CD14-positive monocyte (primary cell): Measurements from ENCODE around the gene ZDHHC14. TPM values are rescaled to one million over a fixed set of nuclear protein-coding genes. Genes with fewer than 3 reads are reported as not detected.

Experiments
- DNase-seq, 3 donors: peaks; one replicate each; pipeline ENCODE4 v3.0.0-alpha.2; 2011 to 2022
- H2AFZ ChIP-seq: 2 replicates; pipeline ENCODE4 v1.6.0; 2012; ENCODE audit warnings: mild to moderate bottlenecking, low read depth, low read length, inconsistent platforms; ENCODE audit not compliant: insufficient read depth, poor library complexity, severe bottlenecking
- H3K27ac ChIP-seq, 2 donors: 1 replicate in 1 of 2; 2 replicates in 1 of 2; pipeline ENCODE4 v1.5.1; 2012 to 2013; ENCODE audit warnings: low read length in 2 of 2, control low read depth in 1 of 2, inconsistent platforms in 1 of 2, low read depth in 1 of 2, mild to moderate bottlenecking in 1 of 2
- H3K27me3 ChIP-seq, 2 donors: one replicate each; pipeline versions ENCODE4 v1.6.0 to v1.6.1; 2011 to 2013; ENCODE audit warnings: low read length in 2 of 2; ENCODE audit not compliant: control insufficient read depth in 2 of 2, insufficient read depth in 2 of 2
- H3K36me3 ChIP-seq, 2 donors: replicated peaks in 1 of 2; 1 replicate in 1 of 2; 2 replicates in 1 of 2; pipeline versions ENCODE4 v1.5.1 to v1.6.1; 2012 to 2013; ENCODE audit warnings: low read length in 2 of 2, control low read depth in 1 of 2, inconsistent platforms in 1 of 2, mild to moderate bottlenecking in 1 of 2; ENCODE audit not compliant: insufficient read depth in 2 of 2, control insufficient read depth in 1 of 2
- H3K4me1 ChIP-seq, 2 donors: 1 replicate in 1 of 2; 2 replicates in 1 of 2; pipeline versions ENCODE4 v1.5.1 to v1.6.1; 2012 to 2013; ENCODE audit warnings: low read length in 2 of 2, control low read depth in 1 of 2, inconsistent platforms in 1 of 2, mild to moderate bottlenecking in 1 of 2, moderate library complexity in 1 of 2; ENCODE audit not compliant: insufficient read depth in 2 of 2, control insufficient read depth in 1 of 2
- H3K4me2 ChIP-seq: replicated peaks from 2 replicates; pipeline ENCODE3; 2012; ENCODE audit warnings: low read length, moderate library complexity, mild to moderate bottlenecking; ENCODE audit not compliant: poor library complexity, severe bottlenecking; ENCODE audit errors: extremely low read depth
- H3K4me3 ChIP-seq, 3 experiments: fragments of 200-600 bp in 1 of 3; sonication (generic) in 1 of 3; replicated peaks in 1 of 3; 1 replicate in 2 of 3; 2 replicates in 1 of 3; pipeline ENCODE4 v1.5.1; 2011 to 2013; ENCODE audit warnings: low read length in 3 of 3, mild to moderate bottlenecking in 3 of 3, control low read depth in 2 of 3, low read depth in 2 of 3, inconsistent platforms in 1 of 3, moderate library complexity in 1 of 3
- H3K79me2 ChIP-seq: 2 replicates; pipeline ENCODE4 v1.6.0; 2012; ENCODE audit warnings: mild to moderate bottlenecking, control low read depth, inconsistent platforms, low read length, moderate library complexity; ENCODE audit not compliant: insufficient read depth
- H3K9ac ChIP-seq: 2 replicates; pipeline ENCODE4 v1.6.0; 2017; ENCODE audit warnings: low read length, mild to moderate bottlenecking; ENCODE audit not compliant: insufficient read depth, poor library complexity, severe bottlenecking
- H3K9me3 ChIP-seq, 2 donors: replicated peaks in 1 of 2; 1 replicate in 1 of 2; 2 replicates in 1 of 2; pipeline versions ENCODE4 v1.5.1 to v1.6.1; 2012 to 2013; ENCODE audit warnings: low read length in 2 of 2, control low read depth in 1 of 2; ENCODE audit not compliant: control insufficient read depth in 1 of 2, insufficient read depth in 1 of 2
- H4K20me1 ChIP-seq: 2 replicates; pipeline ENCODE4 v1.6.0; 2012; ENCODE audit warnings: mild to moderate bottlenecking, low read length, control low read depth, moderate library complexity; ENCODE audit not compliant: insufficient read depth
- H3K27ac Mint-ChIP-seq, 7 donors: one replicate each; pipeline ENCODE4 v1.8.0; 2020; ENCODE audit warnings: mild to moderate bottlenecking in 7 of 7, mixed read lengths in 7 of 7, moderate library complexity in 6 of 7, inconsistent platforms in 2 of 7
- H3K27me3 Mint-ChIP-seq, 3 donors: one replicate each; pipeline ENCODE4 v1.8.0; 2021 to 2022; ENCODE audit warnings: low read depth in 3 of 3, mild to moderate bottlenecking in 3 of 3, mixed read lengths in 3 of 3, moderate library complexity in 3 of 3, inconsistent platforms in 1 of 3
- H3K36me3 Mint-ChIP-seq, 2 donors: one replicate each; pipeline ENCODE4 v1.8.0; 2020; ENCODE audit warnings: mixed read lengths in 2 of 2, inconsistent platforms in 1 of 2, mild to moderate bottlenecking in 1 of 2
- H3K4me1 Mint-ChIP-seq: one replicate; pipeline ENCODE4 v1.8.0; 2020; ENCODE audit warnings: mild to moderate bottlenecking, mixed read lengths
- H3K4me3 Mint-ChIP-seq, 2 donors: one replicate each; pipeline ENCODE4 v1.8.0; 2020; ENCODE audit warnings: mild to moderate bottlenecking in 2 of 2, mixed read lengths in 2 of 2, moderate library complexity in 1 of 2
- H3K9me3 Mint-ChIP-seq, 7 donors: one replicate each; pipeline ENCODE4 v1.8.0; 2020 to 2022; ENCODE audit warnings: mixed read lengths in 7 of 7, mild to moderate bottlenecking in 6 of 7, moderate library complexity in 6 of 7, inconsistent platforms in 2 of 7
- WGBS: methylation state at CpG from one replicate; pipeline ENCODE4 v1.1.5; 2013; ENCODE audit warnings: missing lambda C conversion rate; ENCODE audit not compliant: insufficient coverage; 5-methylcytosine and 5-hydroxymethylcytosine counted together
- intact Hi-C, 2 donors: fragments of 100-400 bp; cut with micrococcal nuclease; formaldehyde crosslinking; loops; one replicate each; pipeline versions ENCODE4 v1.15.0 to v1.15.1; 2023
- polyA plus RNA-seq, 3 donors: library from polyadenylated mRNA; depleted of rRNA in 1 of 3; unstranded in 2 of 3; stranded (reverse) in 1 of 3; fragments of 300-500 nt in 2 of 3; fragments of >200 nt in 1 of 3; fragmentation: Illumina TruSeq in 2 of 3; gene quantifications; 1 replicate in 2 of 3; 2 replicates in 1 of 3; pipeline ENCODE4 v1.2.3, GENCODE V29; 2012 to 2021
- TF ChIP-seq, protein P1 (sequence below): fragments of 200-600 bp; IDR thresholded peaks from one replicate; pipeline ENCODE4 v1.8.0; 2022; ENCODE audit warnings: antibody characterized with exemption, mild to moderate bottlenecking

Gene ZDHHC14
- polyA plus RNA-seq, 3 donors = 0.30 to 1.7 (median 0.93) TPM

DNA sequence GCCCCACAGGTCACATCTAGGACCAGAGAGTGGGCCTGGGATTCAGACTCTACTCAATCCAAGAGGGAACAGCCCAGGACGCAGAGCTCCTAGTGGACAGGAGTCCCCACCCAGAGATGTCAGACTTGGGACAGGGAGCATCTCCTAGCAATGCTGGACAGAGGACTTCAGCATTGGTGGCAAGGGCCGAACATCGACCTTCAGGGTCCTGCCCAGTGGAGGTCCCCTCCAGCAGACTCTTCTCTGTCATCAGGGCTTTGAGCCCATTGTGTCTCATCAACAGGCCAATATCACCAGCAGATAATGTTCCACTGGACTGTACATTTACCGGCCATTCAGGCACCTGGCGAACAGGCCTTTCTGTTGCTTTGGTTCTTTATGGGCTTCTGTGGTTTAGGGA is 282.3 kb downstream of the ZDHHC14 start:
- no peak for DNase-seq
- Histone ChIP-seq H3K36me3 (no peaks in the 10 kb centered on the region), H3K4me3 (no peak overlapping the region), H2AFZ (no peak overlapping the region), H3K4me2 (no peak overlapping the region), H3K9me3 (no peaks in the 10 kb centered on the region), H3K27ac (no peak overlapping the region), H3K9ac (no peak overlapping the region), H4K20me1 (no peaks in the 10 kb centered on the region), H3K4me1 (peaks cover 10% of the 10 kb centered on the region in 2 donors), H3K27me3 (no peaks in the 10 kb centered on the region), H3K79me2 (no peaks in the 10 kb centered on the region)
- Mint-ChIP-seq H3K9me3 (peaks cover 0 to 2% (median 0%) of the 10 kb centered on the region in 7 donors), H3K4me3 (no peak overlapping the region), H3K36me3 (no peaks in the 10 kb centered on the region), H3K27ac (no peak overlapping the region), H3K27me3 (peaks cover 0 to 3% (median 0%) of the 10 kb centered on the region in 3 donors), H3K4me1 (peaks cover 9% of the 10 kb centered on the region)
- TF ChIP-seq, protein P1, sequence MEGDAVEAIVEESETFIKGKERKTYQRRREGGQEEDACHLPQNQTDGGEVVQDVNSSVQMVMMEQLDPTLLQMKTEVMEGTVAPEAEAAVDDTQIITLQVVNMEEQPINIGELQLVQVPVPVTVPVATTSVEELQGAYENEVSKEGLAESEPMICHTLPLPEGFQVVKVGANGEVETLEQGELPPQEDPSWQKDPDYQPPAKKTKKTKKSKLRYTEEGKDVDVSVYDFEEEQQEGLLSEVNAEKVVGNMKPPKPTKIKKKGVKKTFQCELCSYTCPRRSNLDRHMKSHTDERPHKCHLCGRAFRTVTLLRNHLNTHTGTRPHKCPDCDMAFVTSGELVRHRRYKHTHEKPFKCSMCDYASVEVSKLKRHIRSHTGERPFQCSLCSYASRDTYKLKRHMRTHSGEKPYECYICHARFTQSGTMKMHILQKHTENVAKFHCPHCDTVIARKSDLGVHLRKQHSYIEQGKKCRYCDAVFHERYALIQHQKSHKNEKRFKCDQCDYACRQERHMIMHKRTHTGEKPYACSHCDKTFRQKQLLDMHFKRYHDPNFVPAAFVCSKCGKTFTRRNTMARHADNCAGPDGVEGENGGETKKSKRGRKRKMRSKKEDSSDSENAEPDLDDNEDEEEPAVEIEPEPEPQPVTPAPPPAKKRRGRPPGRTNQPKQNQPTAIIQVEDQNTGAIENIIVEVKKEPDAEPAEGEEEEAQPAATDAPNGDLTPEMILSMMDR = no peak
- whole genome bisulfite sequencing = 96% methylated on average over 5 of the region's 5 CpGs
- intact Hi-C loops = no loop called here

GRCh38 chr6:157665180-157665579 is 284.2 kb downstream of the ZDHHC14 start:
- no peaks in the 10 kb centered on the region for H3K36me3 Mint-ChIP-seq
- H3K4me1 Mint-ChIP-seq = peaks cover 18% of the 10 kb centered on the region
- Histone ChIP-seq H3K4me2 (no peak overlapping the region), H3K79me2 (no peaks in the 10 kb centered on the region), H4K20me1 (no peaks in the 10 kb centered on the region), H3K27me3 (no peaks in the 10 kb centered on the region), H3K4me1 (peaks cover 18 to 20% of the 10 kb centered on the region in 2 donors), H3K27ac (no peak overlapping the region), H3K9me3 (no peaks in the 10 kb centered on the region), H3K36me3 (no peaks in the 10 kb centered on the region), H3K9ac (no peak overlapping the region), H3K4me3 (no peak overlapping the region), H2AFZ (no peak overlapping the region)
- DNase-seq = no peak
- peaks cover 0 to 3% (median 0%) of the 10 kb centered on the region in 3 donors for H3K27me3 Mint-ChIP-seq
- H3K9me3 Mint-ChIP-seq = peaks cover 0 to 2% (median 0%) of the 10 kb centered on the region in 7 donors
- H3K27ac Mint-ChIP-seq = no peak overlapping the region
- H3K4me3 Mint-ChIP-seq = no peak overlapping the region
- no CpG with 5 or more reads among the region's 3 CpGs for WGBS
- TF ChIP-seq, protein P1 = no peak
- intact Hi-C loops = loop anchor here (5.0 kb wide), 1 partner anchor 348 kb away; no protein-coding TSS in a partner anchor
